NT2/D1 (cell line): ENCODE measurements around the gene EML6.

Experiments
- YY1 ChIP-seq: IDR thresholded peaks from 2 replicates; pipeline ENCODE4 v1.6.1; 2011; ENCODE audit not compliant: insufficient read length, insufficient read depth
- ZNF274 ChIP-seq: IDR thresholded peaks from 2 replicates; pipeline ENCODE4 v1.6.1; 2011; ENCODE audit warnings: mild to moderate bottlenecking, low read depth, low read length

DNA sequence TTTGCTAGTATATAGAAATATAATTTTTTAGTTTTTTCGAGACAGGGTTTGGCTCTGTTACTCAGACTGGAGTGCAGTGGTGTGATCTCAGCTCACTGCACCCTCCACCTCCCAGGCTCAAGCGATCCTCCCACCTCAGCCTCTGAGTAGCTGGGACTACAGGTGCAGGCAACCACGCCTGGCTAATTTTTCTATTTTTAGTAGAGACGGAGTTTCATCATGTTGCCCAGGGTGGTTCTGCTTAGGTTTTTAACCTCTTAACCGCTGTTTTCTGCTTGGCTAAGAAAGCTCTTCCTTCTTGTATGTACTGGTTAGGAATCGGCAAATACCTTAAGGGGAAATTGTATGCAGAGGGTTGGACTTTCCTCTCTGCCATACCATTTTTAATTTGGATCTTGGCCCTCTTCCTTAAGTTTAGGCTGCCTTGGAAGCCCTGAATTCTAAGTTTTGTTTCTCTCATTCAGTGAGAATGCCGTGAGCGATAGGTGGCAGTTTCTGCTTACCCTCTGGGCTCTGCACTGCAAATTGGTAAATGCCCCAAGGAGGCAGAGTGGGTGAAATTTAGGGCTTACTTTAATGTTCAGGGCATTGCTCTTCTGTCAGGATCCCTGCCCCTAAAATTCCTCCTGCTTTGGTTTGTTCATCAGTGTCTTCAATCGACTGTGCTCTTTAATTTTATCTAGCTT lies 32.3 kb downstream of the EML6 start:
- TF ChIP-seq ZNF274 (no peak), YY1 (no peak)
